Adrenal gland (tissue), 12 donors: ENCODE results near the gene PPP1R14B. TPM values are rescaled to one million over a fixed set of nuclear protein-coding genes. Genes with fewer than 3 reads are reported as not detected.

Experiments
- DNase-seq, 7 donors: peaks; one replicate each; pipeline ENCODE4 v3.0.0-alpha.2; 2019 to 2020
- H3K27ac ChIP-seq, 5 donors: fragments of 200-600 bp; sonication (generic) in 4 of 5; 1 replicate in 3 of 5; 2 replicates in 2 of 5; pipeline versions ENCODE4 v1.5.1 to v1.8.0; 2016 to 2020; ENCODE audit warnings: mild to moderate bottlenecking in 1 of 5
- H3K27me3 ChIP-seq: fragments of 200-600 bp; 2 replicates; pipeline ENCODE4 v1.8.0; 2021
- H3K36me3 ChIP-seq, 2 donors: fragments of 200-600 bp; replicated peaks in 1 of 2; 1 replicate in 1 of 2; 2 replicates in 1 of 2; pipeline versions ENCODE4 v1.5.1 to v1.8.0; 2018 to 2022
- H3K4me1 ChIP-seq, 2 donors: fragments of 200-600 bp; replicated peaks in 1 of 2; 1 replicate in 1 of 2; 2 replicates in 1 of 2; pipeline versions ENCODE4 v1.5.1 to v1.8.0; 2018 to 2021
- H3K4me3 ChIP-seq, 4 donors: fragments of 200-600 bp; sonication (generic) in 3 of 4; one replicate each; pipeline ENCODE4 v1.5.1; 2016 to 2018
- H3K9me3 ChIP-seq, 3 donors: fragments of 200-600 bp; sonication (generic) in 1 of 3; replicated peaks in 1 of 3; 1 replicate in 2 of 3; 2 replicates in 1 of 3; pipeline versions ENCODE4 v1.5.1 to v1.8.0; 2016 to 2021
- POLR2A ChIP-seq, 2 donors: fragments of 450-650 bp; IDR thresholded peaks; one replicate each; pipeline ENCODE4 v1.6.1; 2017; ENCODE audit warnings: antibody characterized with exemption in 2 of 2, mild to moderate bottlenecking in 2 of 2, moderate library complexity in 1 of 2
- WGBS, 4 donors: extraction: QIAGEN DNeasy Blood & Tissue Kit in 2 of 4; methylation state at CpG; one replicate each; pipeline versions ENCODE4 v1.1.5 to v1.1.7; 2013 to 2017; 5-methylcytosine and 5-hydroxymethylcytosine counted together
- intact Hi-C, 2 donors: fragments of 100-400 bp; cut with DNase I; formaldehyde crosslinking; loops; one replicate each; pipeline versions ENCODE4 v1.14.1 to v1.15.0; 2022 to 2023
- polyA plus RNA-seq, 3 donors: library from polyadenylated mRNA; stranded (reverse); fragments of 200-250 nt in 2 of 3; fragments of 350-450 nt in 1 of 3; fragmentation: Illumina TruSeq in 1 of 3; extraction: RNeasy Lipid Tissue Mini Kit (QIAGEN cat#74804) in 1 of 3; gene quantifications; one replicate each; pipeline ENCODE4 v1.2.3, GENCODE V29; 2013 to 2014
- total RNA-seq, 9 donors: library from RNA; depleted of rRNA in 4 of 9; stranded (reverse); fragments of >200 nt in 4 of 9; fragments of 120-200 nt in 1 of 9; fragmentation: NEBNext Ultra II Directional in 1 of 9; extraction: Animal tissue kit (Norgen Biotek cat#: 25700) in 1 of 9; gene quantifications; one replicate each; pipeline versions ENCODE4 v1.1.0 to v1.2.4, GENCODE V29; 2013 to 2023
- TF ChIP-seq, protein P1 (sequence below), 6 experiments: fragments of 450-650 bp in 4 of 6; fragments of 200-600 bp in 2 of 6; sonication (generic) in 1 of 6; IDR thresholded peaks; 1 replicate in 5 of 6; 2 replicates in 1 of 6; pipeline versions ENCODE4 v1.5.1 to v1.8.0; 2016 to 2021; ENCODE audit warnings: antibody characterized with exemption in 6 of 6, mild to moderate bottlenecking in 2 of 6, moderate library complexity in 1 of 6
- donor health status: healthy with polysubstance abuse.
- donor health status: Bipolar disorder and iron deficiency.
- donor health status: DM: yes; HTN: yes; CAD: no.
- donor health status: DM: no; HTN: no; CAD: no.
- donor health status: DM: no; HTN: no; CAD: no.
- donor health status: DM: yes; HTN: yes; CAD: no.

The PPP1R14B gene
- total and polyA plus RNA-seq, 12 donors: 77.2 to 331 (median 131) TPM

GRCh38 chr11:64287676-64288352, 41.1 kb upstream of the PPP1R14B start:
- no peak for DNase-seq

DNA sequence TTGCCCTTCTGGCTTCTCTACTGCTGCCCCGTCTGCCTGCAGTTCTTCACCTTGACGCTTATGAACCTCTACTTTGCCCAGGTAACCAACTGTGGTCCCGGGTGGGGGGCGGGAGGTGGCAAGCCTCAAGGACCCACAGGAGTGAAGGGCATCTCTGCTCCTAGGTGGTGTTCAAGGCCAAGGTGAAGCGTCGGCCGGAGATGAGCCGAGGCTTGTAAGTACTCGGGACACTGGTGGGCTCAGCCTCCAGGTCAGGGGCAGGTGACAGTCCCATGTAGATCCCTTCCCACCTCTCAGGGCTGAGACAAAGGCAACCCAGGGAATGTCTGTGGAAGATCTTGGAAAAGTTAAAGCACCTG, 40.0 kb upstream of the PPP1R14B start:
- Histone ChIP-seq H3K27me3 (peaks cover 13% of the 10 kb centered on the region), H3K4me3 (no peak overlapping the region), H3K4me1 (peaks cover 15 to 21% of the 10 kb centered on the region in 2 donors), H3K36me3 (peaks cover 0 to 3% of the 10 kb centered on the region in 2 donors), H3K27ac (no peak overlapping the region), H3K9me3 (no peaks in the 10 kb centered on the region)
- intact Hi-C loops: no loop called here
- DNase-seq: no peak
- TF ChIP-seq, protein P1, sequence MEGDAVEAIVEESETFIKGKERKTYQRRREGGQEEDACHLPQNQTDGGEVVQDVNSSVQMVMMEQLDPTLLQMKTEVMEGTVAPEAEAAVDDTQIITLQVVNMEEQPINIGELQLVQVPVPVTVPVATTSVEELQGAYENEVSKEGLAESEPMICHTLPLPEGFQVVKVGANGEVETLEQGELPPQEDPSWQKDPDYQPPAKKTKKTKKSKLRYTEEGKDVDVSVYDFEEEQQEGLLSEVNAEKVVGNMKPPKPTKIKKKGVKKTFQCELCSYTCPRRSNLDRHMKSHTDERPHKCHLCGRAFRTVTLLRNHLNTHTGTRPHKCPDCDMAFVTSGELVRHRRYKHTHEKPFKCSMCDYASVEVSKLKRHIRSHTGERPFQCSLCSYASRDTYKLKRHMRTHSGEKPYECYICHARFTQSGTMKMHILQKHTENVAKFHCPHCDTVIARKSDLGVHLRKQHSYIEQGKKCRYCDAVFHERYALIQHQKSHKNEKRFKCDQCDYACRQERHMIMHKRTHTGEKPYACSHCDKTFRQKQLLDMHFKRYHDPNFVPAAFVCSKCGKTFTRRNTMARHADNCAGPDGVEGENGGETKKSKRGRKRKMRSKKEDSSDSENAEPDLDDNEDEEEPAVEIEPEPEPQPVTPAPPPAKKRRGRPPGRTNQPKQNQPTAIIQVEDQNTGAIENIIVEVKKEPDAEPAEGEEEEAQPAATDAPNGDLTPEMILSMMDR (IDR thresholded peaks at IDR 0.05): no peak
- TF ChIP-seq POLR2A (IDR thresholded peaks at IDR 0.05): no peak
- 53 to 73% (median 61%) methylated on average over 9 of the region's 9 CpGs for WGBS, 4 donors

More at GRCh38 chr11:64287676-64288352, 41.1 kb upstream of the PPP1R14B start:
- Histone ChIP-seq H3K36me3 (no peaks in the 10 kb centered on the region), H3K27ac (no peak overlapping the region), H3K4me1 (peaks cover 15 to 29% of the 10 kb centered on the region in 2 donors), H3K4me3 (no peak overlapping the region), H3K27me3 (peaks cover 23% of the 10 kb centered on the region), H3K9me3 (no peaks in the 10 kb centered on the region)
- intact Hi-C loops: no loop called here
- TF ChIP-seq, protein P1 (IDR thresholded peaks at IDR 0.05): no peak
- no peak for TF ChIP-seq POLR2A (IDR thresholded peaks at IDR 0.05)
- WGBS, 4 donors: 94 to 98% (median 94%) methylated on average over 20 to 33 of the region's 33 CpGs

GRCh38 chr11:64285885-64286800, 39.4 kb upstream of the PPP1R14B start:
- TF ChIP-seq POLR2A (IDR thresholded peaks at IDR 0.05): no peak
- TF ChIP-seq, protein P1 (IDR thresholded peaks at IDR 0.05): no peak
- no peaks in the 10 kb centered on the region for H3K9me3 ChIP-seq
- peak overlapping the region in 2 of 4 donors; percentile 86 to 93 for H3K4me3 ChIP-seq
- 24 to 53% (median 34%) methylated on average over 15 to 37 of the region's 40 CpGs for WGBS, 4 donors
- intact Hi-C loops: no loop called here
- peaks cover 0 to 3% of the 10 kb centered on the region in 2 donors for H3K36me3 ChIP-seq
- H3K4me1 ChIP-seq: peaks cover 15 to 19% of the 10 kb centered on the region in 2 donors
- DNase-seq: peak in 4 of 7 donors; percentile 36 to 62 (median 46)
- H3K27ac ChIP-seq: peak overlapping the region in 3 of 5 donors; percentile 77 to 94 (median 93)
- H3K27me3 ChIP-seq: peaks cover 7% of the 10 kb centered on the region
